ENCODE data around the gene SHMT2.
A peak's percentile ranks its signal among the peaks of the same experiment; 100 is the strongest.
"Not testable (repeated sequence)": the region's sequence is repeated elsewhere in the genome, so short reads cannot be mapped to it uniquely, and the experiment has no call there.

Gene SHMT2

DNA sequence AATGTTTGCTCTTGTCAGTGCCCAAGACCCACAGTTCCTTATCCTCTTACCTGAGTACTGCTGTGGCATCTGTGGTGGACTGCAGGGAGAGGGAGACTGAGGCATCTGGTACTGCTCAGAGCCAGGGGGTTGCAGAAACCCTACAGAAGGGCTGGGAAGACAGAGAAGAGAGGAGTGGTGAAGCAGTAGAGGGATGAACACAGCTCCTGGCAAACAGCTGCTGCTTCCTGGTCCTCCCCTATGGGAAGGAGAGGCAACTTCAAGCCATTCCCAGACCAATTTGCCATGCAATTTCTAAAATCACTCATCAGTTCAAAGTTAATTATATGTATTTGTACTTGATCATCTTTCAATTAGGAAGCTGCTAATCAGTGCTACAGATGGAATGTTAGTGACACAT, 37.2 kb downstream of the SHMT2 start:
- DNase-seq (ENCODE audit: low spot score): no peak

DNA sequence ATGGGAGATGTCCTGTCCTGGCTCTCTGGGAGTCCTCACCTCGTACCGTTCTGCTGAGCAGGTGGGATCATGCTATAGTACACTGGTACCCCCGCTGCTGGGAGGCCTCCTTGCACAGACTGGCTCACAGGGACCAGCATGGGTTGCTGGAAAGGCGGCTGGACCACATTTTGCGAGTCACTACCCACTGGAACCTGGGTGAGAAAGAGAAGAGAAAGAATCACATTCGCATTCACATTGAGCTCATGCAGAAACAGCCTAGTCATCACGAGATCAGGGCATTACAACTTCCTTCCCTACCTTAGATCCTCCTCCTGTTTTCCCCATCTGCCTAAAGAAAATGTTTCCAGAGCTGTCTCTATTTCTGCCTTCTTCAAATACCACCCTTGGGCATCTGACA, 38.8 kb downstream of the SHMT2 start:
- no peak for DNase-seq (ENCODE audit: low spot score)

DNA sequence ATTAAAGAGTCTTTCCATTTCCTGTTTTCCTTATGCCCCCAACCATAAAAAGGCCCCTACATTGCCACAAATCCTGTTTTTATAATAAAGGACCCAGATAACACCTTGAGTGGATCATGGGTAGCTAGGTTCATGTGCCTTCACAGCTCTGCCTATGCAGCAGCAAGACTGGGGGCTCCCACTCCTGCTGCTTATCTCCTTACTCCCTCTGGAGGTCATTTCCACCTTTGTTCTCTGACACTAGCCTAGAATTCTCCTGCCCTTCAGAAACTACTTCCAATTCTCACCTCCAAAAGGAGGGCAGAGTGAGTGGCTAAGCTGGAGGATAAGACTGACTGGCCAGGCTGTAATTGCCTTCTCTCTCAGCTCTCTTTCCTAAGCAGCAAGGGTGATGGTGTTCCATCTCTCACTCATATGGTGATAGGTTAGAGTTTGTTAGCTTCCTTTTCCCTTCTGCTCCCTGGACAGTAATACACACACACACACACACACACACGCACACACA, 41.5 kb downstream of the SHMT2 start:
- no peak for DNase-seq (ENCODE audit: low spot score)

DNA sequence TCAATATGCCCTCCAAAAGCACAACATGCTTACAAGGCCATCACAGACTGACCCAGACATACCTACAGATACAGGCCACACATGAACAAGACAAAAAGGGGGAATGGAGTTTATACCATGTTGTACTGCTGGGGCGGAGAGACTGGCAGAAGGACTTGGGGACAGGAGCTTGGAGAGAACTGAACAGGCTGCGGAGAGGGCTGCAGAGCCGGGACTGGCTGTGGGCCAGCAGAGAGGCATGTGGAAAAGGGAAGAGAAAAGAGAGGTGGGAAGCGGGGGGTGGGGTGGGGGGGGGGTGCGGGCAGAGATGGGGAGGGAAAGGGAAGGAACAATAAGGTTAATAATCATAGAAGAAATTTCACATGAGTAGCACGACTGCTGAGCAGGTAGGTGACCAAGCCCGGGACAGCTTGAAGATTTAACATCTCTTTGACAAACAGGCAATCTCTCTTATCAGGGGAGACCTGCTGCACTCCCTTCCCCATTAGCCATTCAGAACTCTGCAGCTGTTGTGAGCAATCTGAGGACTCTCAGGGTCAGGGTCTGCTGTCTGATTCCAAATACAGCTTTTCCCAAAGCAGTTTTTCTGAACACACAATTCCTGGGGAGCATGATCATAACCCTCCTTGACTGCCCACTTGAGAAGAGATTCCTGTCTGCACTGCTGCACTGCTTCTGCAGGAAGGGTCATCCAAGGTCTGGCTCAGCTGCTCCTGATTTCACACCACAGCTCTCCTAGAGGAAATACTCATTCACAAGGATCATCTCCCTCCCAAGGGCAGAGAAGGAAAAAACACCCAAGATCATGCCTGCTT, 43.0 kb downstream of the SHMT2 start:
- peak; percentile 45 for DNase-seq (ENCODE audit: low spot score)

DNA sequence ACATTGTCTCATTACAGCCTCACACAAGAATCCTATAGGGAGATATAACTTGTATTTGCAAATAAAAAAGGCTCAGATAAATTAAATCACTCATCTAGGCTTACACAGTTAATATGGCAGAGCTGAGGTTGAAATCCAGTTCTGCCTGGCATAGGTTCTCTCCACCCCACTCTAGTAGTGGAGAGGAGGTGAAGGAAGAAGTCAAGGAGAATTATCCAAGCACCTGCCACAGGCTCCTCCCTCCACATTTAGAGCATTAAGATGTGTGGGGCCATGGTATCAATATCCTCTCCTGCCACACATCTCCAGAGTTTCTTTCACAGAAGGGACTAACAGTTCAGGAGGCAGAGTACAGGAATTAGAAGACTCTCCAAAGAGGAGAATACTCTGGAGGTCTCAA, 44.0 kb downstream of the SHMT2 start:
- no peak for DNase-seq (ENCODE audit: low spot score)

DNA sequence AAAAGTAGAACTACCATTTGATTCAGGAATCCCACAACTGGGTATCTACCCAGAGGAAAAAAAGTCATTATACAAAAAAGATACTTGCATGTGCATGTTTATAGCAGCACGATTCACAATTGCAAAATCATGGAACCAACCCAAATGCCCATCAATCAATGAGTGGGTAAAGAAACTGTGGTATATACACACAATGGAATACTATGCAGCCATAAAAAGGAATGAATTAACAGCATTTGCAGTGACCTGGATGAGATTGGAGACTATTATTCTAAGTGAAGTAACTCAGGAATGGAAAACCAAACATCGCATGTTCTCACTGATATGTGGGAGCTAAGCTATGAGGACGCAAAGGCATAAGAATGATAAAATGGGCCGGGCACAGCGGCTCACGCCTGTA, 46.7 kb downstream of the SHMT2 start:
- DNase-seq (ENCODE audit: low spot score): not testable (repeated sequence)

DNA sequence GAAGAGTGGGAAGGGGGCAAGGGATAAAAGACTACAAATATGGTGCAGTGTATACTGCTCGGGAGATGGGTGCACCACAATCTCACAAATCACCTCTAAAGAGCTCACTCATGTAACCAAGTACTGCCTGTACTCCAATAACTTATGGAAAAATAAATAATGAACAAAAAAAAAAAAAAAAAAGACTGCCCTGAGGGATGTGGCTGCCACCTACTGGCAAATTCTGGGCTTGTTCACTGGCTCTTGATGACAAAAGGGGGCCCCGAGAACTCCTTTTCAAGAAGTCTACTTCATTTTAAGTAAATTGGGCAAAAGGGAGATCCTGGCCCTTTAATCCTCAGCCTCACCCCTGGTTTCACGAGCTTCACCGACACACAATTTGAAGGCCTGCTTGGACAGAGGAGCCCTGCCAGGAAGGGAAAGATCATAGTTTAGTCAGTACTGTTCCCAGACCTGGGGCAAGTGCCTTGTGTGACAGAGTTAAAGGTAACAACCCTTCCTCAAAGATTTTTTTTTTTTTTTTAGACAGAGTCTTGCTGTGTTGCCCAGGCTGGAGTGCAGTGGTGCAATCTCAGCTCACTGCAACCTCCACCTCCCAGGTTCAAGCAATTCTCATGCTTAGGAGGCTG, 47.5 kb downstream of the SHMT2 start:
- peak; percentile 49 for DNase-seq (ENCODE audit: low spot score)

DNA sequence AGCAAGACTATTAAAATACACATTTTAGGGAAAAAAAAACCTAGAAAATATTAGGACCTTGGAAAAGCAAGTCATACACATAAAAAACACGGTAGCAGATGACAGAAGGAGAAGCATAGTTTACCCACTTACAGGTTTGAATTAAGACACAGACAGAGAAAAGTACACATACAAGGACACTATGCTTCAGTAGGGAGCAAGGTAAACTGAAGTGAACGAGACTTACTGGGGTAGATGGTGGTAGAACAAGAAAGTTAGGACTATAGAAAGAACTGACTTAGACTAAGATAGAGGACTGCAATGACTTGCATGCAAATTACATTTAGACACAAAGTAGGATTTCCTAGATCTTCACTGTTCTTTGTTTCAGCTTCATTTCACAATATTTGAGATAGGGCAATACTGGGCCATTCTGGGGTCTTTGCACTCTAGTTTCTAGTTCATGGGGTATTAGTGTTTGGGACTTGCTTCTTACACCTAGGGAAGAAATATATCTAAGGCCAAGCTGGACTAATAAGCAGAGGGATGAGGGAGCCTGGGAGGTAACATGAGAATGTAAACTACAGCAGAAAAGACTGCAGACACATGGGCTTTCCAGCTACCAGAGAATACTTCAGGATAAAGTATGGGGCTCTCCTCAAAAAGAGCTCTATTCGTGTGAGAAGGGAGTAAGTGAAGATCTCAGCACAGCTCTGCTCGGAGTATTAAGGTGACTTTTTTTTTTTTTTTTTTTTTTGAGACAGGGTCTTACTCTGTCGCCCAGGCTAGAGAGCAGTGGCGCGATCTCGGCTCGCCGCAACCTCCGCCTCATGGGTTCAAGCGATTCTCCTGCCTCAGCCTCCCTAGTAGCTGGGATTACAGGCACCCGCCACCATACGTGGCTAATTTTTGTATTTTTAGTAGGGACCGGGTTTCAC, 49.2 kb downstream of the SHMT2 start:
- no peak for DNase-seq (ENCODE audit: low spot score)

DNA sequence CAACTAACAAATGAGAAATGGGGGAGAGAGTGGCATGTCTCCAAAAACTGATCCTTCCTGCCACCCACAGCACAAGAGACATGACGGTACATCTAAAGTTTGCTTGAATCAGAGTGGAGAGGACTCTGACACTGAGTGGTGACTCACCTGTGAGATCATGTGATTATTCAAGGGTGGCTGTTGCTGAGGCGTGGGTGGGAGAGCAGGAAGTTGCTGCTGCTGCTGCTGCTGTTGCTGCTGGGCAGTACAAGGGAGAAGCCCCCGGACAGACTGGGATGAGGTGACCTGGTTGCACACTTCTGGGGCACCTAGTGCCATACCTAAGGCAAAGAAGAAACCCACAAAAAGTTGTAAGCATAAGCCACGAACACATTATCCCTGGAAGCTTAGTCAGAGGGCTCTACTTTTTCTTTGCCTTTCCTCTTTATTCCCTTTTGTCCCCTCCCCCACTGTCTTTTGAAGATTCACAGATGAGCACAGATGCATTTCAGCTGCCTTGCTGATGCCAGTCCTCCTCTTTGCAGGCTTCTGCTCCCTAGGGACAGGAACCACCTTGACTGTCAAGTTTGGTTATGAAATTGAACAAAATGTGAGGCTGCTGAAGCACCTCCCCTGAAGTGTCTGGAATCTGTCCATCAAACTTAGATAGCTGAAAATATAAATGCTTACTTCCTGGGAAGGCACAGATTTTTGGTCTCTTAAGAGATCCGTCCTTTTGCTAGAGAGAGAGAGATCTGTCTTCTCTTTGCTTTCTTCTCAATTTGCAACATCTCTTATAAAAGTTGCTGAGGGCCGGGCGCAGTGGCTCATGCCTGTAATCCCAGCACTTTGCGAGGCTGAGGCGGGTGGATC, 50.9 kb downstream of the SHMT2 start:
- peak; percentile 84 for DNase-seq (ENCODE audit: low spot score)

DNA sequence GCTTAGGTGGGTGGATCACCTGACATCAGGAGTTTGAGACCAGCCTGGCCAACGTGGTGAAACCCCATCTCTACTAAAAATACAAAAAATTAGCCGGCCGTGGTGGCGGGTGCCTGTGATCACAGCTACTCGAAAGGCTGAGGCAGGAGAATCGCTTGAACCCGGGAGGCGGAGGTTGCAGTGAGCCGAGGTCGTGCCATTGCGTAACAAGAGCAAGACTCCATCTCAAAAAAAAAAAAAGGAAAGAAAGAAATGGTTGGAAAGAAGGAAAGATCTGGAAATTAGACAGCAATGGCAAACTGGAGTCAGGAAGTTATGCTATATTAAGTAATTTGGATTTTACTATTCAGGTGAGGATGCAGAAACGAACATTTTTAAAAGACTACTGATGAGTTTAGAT, 52.6 kb downstream of the SHMT2 start:
- DNase-seq (ENCODE audit: low spot score): not testable (repeated sequence)
